Smooth muscle cell (in vitro differentiated cells): ENCODE data around the gene ZNF581. TPM values are rescaled to one million over a fixed set of nuclear protein-coding genes. Genes with fewer than 3 reads are reported as not detected.

ENCODE experiments used
- DNase-seq: peaks from one replicate; lab custom pipeline; 2025; ENCODE audit not compliant: unreplicated experiment; lab: John Stamatoyannopoulos, UW
- H2AFZ ChIP-seq: fragments of 200-600 bp; sonication (generic); 2 replicates; pipeline ENCODE4 v1.6.0; 2016; ENCODE audit warnings: antibody characterized with exemption, low read depth, mild to moderate bottlenecking
- H3F3A ChIP-seq: fragments of 200-600 bp; sonication (generic); 2 replicates; pipeline ENCODE4 v1.6.0; 2017; ENCODE audit warnings: antibody characterized with exemption, low read depth
- H3K27ac ChIP-seq: fragments of 200-600 bp; sonication (generic); 2 replicates; pipeline ENCODE4 v1.5.1; 2016; ENCODE audit warnings: low read depth, mild to moderate bottlenecking
- H3K27me3 ChIP-seq: fragments of 200-600 bp; sonication (generic); 2 replicates; pipeline ENCODE4 v1.6.1; 2016; ENCODE audit warnings: low read depth, mild to moderate bottlenecking
- H3K36me3 ChIP-seq: fragments of 200-600 bp; sonication (generic); 2 replicates; pipeline ENCODE4 v1.5.1; 2016; ENCODE audit warnings: low read depth
- H3K4me1 ChIP-seq: fragments of 200-600 bp; sonication (generic); 2 replicates; pipeline ENCODE4 v1.5.1; 2016; ENCODE audit warnings: low read depth
- H3K4me2 ChIP-seq: fragments of 200-600 bp; sonication (generic); 2 replicates; pipeline ENCODE4 v1.6.0; 2016; ENCODE audit warnings: mild to moderate bottlenecking
- H3K4me3 ChIP-seq: fragments of 200-600 bp; sonication (generic); 2 replicates; pipeline ENCODE4 v1.5.1; 2016; ENCODE audit warnings: mild to moderate bottlenecking
- H3K79me2 ChIP-seq: fragments of 200-600 bp; sonication (generic); 2 replicates; pipeline ENCODE4 v1.6.0; 2016; ENCODE audit warnings: low read depth, mild to moderate bottlenecking
- H3K9ac ChIP-seq: fragments of 200-600 bp; sonication (generic); 2 replicates; pipeline ENCODE4 v1.6.0; 2016; ENCODE audit warnings: low read depth
- H3K9me3 ChIP-seq: fragments of 200-600 bp; sonication (generic); replicated peaks from 2 replicates; pipeline ENCODE4 v1.5.1; 2016; ENCODE audit warnings: low read depth
- H4K20me1 ChIP-seq: fragments of 200-600 bp; sonication (generic); 2 replicates; pipeline ENCODE4 v1.6.0; 2016; ENCODE audit warnings: low read depth
- CTCF ChIP-seq: fragments of 200-600 bp; sonication (generic); IDR thresholded peaks from 2 replicates; pipeline ENCODE4 v1.5.1; 2017; ENCODE audit warnings: borderline replicate concordance, mild to moderate bottlenecking, antibody characterized with exemption; ENCODE audit not compliant: insufficient read depth, poor library complexity, severe bottlenecking
- WGBS: methylation state at CpG from one replicate; pipeline ENCODE4 v1.1.7; 2016; ENCODE audit warnings: low lambda C conversion rate; 5-methylcytosine and 5-hydroxymethylcytosine counted together
- polyA plus RNA-seq: library from polyadenylated mRNA; unstranded; fragments of >200 nt; fragmentation: Nextera tagmentation; extraction: Ambion mirVana; gene quantifications from 2 replicates; pipeline ENCODE4 v1.2.1, GENCODE V29; 2016
- total RNA-seq: library from RNA; depleted of rRNA; stranded (reverse); fragments of >200 nt; gene quantifications from 2 replicates; pipeline ENCODE4 v1.2.3, GENCODE V29; 2014

The ZNF581 gene
- total and polyA plus RNA-seq, 2 experiments from 2014 or later: 10.0 to 21.4 TPM

GRCh38 chr19:55688422-55689218 is 45.2 kb downstream of the ZNF581 start:
- Histone ChIP-seq H3K4me2 (no peak overlapping the region), H3K9ac (no peak overlapping the region), H3K27me3 (no peaks in the 10 kb centered on the region), H3K27ac (no peak overlapping the region), H2AFZ (no peak overlapping the region), H3K4me1 (no peaks in the 10 kb centered on the region), H3K36me3 (no peaks in the 10 kb centered on the region), H3F3A (no peaks in the 10 kb centered on the region), H3K79me2 (peaks cover 27% of the 10 kb centered on the region), H4K20me1 (peaks cover 76% of the 10 kb centered on the region), H3K9me3 (no peaks in the 10 kb centered on the region), H3K4me3 (no peak overlapping the region)
- WGBS: 91% methylated on average over 16 of the region's 27 CpGs
- TF ChIP-seq CTCF: no peak
- DNase-seq: no peak

GRCh38 chr19:55689411-55690108 is 46.1 kb downstream of the ZNF581 start:
- TF ChIP-seq CTCF: no peak
- Histone ChIP-seq H3K4me2 (no peak overlapping the region), H3K4me1 (no peaks in the 10 kb centered on the region), H3K36me3 (no peaks in the 10 kb centered on the region), H3K4me3 (no peak overlapping the region), H3K27me3 (no peaks in the 10 kb centered on the region), H3K79me2 (peaks cover 18% of the 10 kb centered on the region), H2AFZ (no peak overlapping the region), H3K9me3 (no peaks in the 10 kb centered on the region), H3F3A (no peaks in the 10 kb centered on the region), H4K20me1 (peaks cover 66% of the 10 kb centered on the region), H3K27ac (no peak overlapping the region), H3K9ac (no peak overlapping the region)
- DNase-seq: no peak
- 98% methylated on average over 28 of the region's 35 CpGs for WGBS

DNA sequence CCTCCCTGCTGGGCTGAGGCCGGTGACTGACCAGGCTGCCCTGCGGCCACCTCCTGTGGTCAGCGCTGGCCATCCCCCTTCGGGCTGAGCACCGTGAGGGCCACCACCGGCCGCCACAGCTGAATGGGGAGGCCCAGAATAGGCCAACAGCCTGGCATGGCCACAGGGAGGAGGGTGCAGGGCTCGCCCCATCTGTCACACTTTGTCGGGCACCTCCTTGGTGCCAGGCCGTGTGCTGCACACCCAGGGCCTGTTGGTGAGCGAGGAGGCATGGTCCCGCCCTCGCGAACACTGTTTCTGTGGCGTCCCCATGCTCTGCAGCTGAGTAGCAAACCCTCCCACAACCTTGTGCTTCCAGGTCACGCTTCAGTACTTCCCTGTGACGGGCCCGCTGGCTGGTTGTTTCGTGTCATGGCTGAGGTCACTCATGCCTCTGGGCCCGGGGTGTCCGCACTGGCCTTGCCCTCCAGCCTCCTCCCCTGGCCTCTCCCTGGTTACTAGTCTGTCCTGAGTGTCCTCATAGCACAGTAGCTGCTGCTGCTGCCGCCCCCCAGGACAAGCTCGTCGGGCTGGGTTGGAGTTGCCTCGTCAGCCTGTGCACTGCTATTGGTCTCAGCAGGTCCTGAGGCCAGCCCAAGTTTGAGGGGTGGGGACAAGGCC is 46.8 kb downstream of the ZNF581 start:
- Histone ChIP-seq H2AFZ (no peak overlapping the region), H3K4me2 (no peak overlapping the region), H3K27me3 (no peaks in the 10 kb centered on the region), H3K36me3 (no peaks in the 10 kb centered on the region), H3K4me1 (no peaks in the 10 kb centered on the region), H4K20me1 (peaks cover 59% of the 10 kb centered on the region), H3K9me3 (no peaks in the 10 kb centered on the region), H3K4me3 (no peak overlapping the region), H3F3A (no peaks in the 10 kb centered on the region), H3K27ac (no peak overlapping the region), H3K79me2 (peaks cover 14% of the 10 kb centered on the region), H3K9ac (no peak overlapping the region)
- DNase-seq: no peak
- TF ChIP-seq CTCF: no peak
- WGBS: 97% methylated on average over 25 of the region's 25 CpGs
